Astrocyte (in vitro differentiated cells and primary cell): ENCODE measurements around the gene ELP4.

Source experiments
- EZH2 ChIP-seq: IDR thresholded peaks from 2 replicates; pipeline ENCODE4 v1.6.1; 2012; ENCODE audit warnings: mild to moderate bottlenecking, low read length, inconsistent platforms; ENCODE audit not compliant: insufficient read depth
- TF ChIP-seq, protein P1 (sequence below): IDR thresholded peaks from 2 replicates; pipeline ENCODE4 v1.5.1; 2011; ENCODE audit warnings: low read depth, mild to moderate bottlenecking, inconsistent platforms, low read length, moderate library complexity; ENCODE audit not compliant: insufficient read depth

DNA sequence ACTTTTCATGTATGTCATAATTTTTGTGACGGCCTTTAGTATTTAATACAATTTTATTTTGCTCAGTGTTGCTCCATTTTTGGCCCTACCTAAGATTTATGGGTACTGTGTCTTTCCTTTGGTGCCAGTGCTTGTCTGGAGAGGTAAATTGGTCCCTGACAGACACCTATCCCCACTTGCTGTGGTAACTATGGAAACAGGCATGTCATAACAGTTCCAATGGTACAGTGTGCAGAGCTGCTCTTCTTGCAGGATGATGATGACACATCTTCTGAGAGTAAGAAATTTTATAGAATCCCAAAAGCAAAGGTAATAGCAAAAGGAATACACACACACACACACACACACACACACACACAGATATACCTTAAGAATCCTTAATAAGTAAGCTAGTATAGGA, 118.5 kb downstream of the ELP4 start:
- TF ChIP-seq, protein P1, sequence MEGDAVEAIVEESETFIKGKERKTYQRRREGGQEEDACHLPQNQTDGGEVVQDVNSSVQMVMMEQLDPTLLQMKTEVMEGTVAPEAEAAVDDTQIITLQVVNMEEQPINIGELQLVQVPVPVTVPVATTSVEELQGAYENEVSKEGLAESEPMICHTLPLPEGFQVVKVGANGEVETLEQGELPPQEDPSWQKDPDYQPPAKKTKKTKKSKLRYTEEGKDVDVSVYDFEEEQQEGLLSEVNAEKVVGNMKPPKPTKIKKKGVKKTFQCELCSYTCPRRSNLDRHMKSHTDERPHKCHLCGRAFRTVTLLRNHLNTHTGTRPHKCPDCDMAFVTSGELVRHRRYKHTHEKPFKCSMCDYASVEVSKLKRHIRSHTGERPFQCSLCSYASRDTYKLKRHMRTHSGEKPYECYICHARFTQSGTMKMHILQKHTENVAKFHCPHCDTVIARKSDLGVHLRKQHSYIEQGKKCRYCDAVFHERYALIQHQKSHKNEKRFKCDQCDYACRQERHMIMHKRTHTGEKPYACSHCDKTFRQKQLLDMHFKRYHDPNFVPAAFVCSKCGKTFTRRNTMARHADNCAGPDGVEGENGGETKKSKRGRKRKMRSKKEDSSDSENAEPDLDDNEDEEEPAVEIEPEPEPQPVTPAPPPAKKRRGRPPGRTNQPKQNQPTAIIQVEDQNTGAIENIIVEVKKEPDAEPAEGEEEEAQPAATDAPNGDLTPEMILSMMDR, result no peak
- TF ChIP-seq EZH2, result no peak
